VCaP (cell line): ENCODE data around the gene ZNF2.
A peak's percentile ranks its signal among the peaks of the same experiment; 100 is the strongest.

Experiments used
- H3K27ac ChIP-seq: fragments of 450-650 bp; 2 replicates; pipeline ENCODE4 v1.5.1; 2017
- TF ChIP-seq, protein P1 (sequence below): fragments of 450-650 bp; conservative IDR thresholded peaks from 2 replicates; pipeline ENCODE4 v1.5.1; 2017; ENCODE audit warnings: mild to moderate bottlenecking, moderate library complexity

The ZNF2 gene

DNA sequence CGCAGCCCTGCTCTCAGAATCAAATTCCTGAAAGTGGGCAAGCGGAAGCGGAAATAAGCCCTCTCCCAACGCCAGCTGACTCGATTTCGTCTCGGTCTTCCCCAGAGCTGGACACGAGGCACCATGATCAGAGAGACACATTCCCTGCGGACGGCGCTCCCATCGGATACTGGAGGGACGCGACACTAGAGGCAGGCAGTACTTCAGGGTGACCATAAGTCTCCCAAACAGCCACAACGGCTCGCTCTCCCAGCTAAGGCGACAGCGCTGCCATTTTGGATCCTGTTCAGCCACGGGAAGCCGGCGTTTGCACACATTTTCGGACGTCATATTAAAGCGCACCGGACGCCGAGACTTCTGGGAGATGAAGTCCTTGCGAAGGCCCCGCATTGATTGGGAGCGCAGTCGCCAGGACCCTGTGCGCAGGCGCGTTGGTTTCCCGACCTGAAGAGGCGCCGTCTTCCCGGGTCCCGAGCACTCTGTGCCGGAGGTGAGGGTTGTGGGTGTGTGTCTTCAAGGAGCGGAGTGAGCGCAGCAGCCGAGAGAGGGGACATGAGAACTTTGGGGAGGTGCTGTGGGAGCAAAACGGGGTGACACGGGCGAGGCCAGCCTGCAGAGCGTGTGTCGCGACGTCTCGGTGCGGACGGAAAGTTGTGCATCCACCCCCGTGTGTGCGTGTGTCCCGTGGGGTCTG, at the start of gene ZNF2:
Gene ZNF2, plus strand, starts transcription at position 439 of the 694 bp plus-strand sequence. CDS start 10,418 bp downstream, outside the sequence.
- TF ChIP-seq, protein P1, sequence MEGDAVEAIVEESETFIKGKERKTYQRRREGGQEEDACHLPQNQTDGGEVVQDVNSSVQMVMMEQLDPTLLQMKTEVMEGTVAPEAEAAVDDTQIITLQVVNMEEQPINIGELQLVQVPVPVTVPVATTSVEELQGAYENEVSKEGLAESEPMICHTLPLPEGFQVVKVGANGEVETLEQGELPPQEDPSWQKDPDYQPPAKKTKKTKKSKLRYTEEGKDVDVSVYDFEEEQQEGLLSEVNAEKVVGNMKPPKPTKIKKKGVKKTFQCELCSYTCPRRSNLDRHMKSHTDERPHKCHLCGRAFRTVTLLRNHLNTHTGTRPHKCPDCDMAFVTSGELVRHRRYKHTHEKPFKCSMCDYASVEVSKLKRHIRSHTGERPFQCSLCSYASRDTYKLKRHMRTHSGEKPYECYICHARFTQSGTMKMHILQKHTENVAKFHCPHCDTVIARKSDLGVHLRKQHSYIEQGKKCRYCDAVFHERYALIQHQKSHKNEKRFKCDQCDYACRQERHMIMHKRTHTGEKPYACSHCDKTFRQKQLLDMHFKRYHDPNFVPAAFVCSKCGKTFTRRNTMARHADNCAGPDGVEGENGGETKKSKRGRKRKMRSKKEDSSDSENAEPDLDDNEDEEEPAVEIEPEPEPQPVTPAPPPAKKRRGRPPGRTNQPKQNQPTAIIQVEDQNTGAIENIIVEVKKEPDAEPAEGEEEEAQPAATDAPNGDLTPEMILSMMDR = no peak
- H3K27ac ChIP-seq = peak within 1 kb of the TSS; percentile 90

DNA sequence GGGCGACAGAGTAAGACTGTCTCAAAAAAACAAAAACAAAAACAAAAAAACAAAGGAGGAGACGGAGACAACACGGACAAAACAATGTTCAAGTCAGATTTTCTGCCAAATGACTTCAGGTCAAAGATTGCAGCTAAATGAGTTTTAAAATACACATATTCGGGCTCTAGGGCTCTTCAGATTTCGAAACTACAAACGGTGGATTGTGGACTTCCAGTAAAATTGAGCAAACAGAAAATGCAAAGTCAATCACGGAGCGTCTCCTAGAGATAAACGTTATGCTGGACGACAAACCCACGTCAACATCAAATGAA, 44.6 kb upstream of the ZNF2 start:
- TF ChIP-seq, protein P1 = no peak
- peak overlapping the region; percentile 95 for H3K27ac ChIP-seq

DNA sequence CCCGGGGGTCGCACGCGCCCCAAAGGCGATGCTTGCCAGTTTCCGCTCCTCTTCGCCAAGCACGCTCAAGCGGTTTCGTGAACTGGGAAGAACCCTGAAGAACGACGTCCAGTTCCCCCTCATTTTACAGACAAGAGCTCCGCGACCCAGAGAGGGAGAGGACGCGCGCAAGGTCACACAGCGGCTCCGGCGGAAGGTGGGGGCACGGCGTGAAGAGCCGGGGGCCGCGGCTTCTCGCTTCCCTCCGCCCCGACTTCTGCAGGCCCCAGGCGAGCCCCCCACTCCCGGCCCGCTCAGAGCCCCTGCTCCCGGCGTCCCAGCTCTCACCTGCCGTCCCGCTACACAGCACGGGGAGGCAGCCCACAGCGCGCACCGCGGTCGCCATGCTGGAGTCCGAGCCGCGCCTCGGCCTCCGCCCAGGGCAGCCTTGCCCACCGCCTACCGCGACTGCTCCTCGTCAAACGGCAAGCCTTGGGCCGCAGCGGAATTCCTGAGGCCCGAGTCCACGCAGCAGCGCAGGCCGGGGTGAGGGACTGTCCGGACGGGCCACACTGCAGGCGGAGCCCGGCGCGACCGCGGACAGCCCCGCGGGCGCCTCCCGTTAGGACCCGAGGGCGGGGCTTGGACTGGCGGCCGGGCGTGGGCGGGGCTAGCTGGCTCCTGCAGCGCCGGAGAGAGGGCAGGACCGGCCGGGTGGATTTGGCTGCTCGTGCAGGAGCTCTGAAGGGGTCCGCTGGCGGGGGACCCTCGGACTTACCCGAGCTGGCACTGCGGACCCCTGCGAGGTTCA, 44.0 kb upstream of the ZNF2 start, which contains the start of gene MRPS5:
Gene MRPS5, minus strand, starts transcription at position 402 of the 790 bp plus-strand sequence. Its CDS starts 17 bp downstream, at position 385.
- H3K27ac ChIP-seq = peak within 1 kb of the TSS; percentile 95
- TF ChIP-seq, protein P1 = peak; percentile 22

DNA sequence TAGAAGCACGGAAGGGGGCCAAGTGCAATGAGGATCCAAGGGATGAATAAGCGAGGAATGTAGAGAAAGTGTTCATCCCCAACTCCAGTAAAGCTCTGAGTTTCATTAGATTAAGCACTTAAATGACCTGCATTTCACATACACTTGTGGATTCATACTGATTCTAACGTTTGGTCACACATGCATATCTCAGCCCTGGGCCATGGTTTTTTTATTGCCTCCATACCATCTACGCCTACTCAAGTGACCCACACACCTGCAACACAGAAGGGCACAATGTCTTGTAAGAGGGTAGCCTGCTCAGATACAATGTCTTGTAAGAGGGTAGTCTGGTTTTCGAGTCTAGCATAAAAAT, 43.4 kb upstream of the ZNF2 start:
- TF ChIP-seq, protein P1 = no peak
- H3K27ac ChIP-seq = peak overlapping the region; percentile 95

DNA sequence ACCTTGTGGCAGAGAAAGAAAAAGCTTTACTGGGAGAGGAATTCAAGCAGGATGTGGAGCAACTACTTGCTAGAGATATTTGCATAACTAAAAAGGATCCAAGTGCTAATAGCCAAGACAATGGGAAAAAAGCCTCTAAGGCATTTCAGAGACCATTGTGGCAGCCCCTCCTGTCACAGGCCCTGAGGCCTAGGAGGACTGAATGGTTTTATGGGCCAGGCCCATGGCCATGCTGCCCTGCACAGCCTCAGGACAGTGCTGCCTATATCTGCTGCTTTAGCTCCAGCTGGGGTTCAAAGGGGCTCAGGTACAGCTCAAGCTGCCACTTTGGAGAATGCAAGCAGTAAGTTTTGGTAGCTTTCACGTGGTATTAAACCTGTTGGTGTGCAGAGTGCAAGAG, 26.9 kb upstream of the ZNF2 start:
- TF ChIP-seq, protein P1 = no peak
- H3K27ac ChIP-seq = no peak overlapping the region

DNA sequence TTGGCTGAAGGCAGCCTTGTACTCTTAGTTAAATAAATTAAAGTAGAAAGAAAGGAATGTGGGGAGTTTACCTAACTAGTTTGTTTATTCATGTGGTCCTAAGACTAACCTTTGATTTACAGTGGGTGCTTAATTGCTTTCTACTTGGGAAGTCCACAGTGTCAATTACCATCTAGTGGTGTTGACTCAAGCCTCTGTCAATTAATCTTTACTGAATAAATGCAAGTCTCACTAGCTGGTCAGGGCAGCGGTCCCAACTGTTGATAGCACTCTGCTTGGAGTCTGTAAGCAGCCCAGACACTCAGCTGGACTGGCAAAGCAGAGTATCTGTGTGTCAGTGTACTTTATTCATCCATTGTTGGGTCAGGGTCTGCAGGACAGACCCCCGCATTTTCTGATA, 21.8 kb upstream of the ZNF2 start:
- TF ChIP-seq, protein P1 = no peak

DNA sequence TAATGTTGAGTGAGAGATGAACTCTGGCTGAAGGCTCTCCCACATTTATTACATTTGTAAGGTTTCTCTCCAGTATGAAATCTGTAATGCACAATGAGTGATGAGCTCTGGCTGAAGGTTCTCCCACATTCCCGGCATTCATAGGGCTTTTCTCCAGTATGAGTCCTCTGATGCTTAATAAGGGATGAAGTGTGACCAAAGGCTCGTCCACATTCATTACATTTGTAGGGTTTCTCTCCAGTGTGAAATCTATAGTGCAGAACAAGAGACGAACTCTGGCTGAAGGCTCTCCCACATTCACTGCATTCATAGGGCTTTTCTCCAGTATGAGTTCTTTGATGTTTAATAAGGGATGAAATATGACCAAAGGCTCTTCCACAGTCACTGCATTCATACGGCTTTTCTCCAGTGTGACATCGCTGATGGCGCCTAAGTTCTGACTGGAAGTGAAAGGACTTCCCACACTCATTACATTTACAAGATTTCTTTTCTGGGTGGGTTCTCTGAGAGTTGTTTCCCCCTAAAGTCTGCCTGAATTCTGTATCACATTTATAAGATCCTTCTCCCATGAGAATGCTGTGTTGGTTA, 16.1 kb upstream of the ZNF2 start:
- H3K27ac ChIP-seq = no peak overlapping the region
- TF ChIP-seq, protein P1 = no peak

More for the DNA sequence above, 21.8 kb upstream of the ZNF2 start:
- H3K27ac ChIP-seq = no peak overlapping the region
